Measurements from ENCODE around the gene RNF148.

RNF148 gene

DNA sequence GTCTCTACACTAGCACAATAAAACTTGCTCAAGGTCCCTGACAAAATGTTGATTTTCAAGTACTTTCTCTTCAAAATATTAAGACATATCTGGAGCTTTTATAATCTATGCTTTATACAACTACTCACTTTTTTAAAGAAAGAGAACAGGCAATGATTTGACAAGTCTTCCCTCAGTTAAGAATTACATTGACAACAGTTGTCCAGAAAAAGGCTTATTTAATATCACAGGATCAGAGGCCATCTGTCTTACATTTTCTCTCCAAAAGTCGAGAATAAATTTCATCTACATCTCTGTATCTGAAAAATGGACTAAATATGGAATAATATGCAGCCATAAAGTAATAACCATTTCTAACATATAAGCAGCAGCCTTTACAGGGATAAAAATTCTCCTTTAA, 8.2 kb upstream of the RNF148 start:
- TF ChIP-seq CTCF (IDR thresholded peaks at IDR 0.05; ENCODE audit: low read depth, low read length), result no peak
- no peak overlapping the region for H3K4me3 ChIP-seq (ENCODE audit: low read depth, low read length)

DNA sequence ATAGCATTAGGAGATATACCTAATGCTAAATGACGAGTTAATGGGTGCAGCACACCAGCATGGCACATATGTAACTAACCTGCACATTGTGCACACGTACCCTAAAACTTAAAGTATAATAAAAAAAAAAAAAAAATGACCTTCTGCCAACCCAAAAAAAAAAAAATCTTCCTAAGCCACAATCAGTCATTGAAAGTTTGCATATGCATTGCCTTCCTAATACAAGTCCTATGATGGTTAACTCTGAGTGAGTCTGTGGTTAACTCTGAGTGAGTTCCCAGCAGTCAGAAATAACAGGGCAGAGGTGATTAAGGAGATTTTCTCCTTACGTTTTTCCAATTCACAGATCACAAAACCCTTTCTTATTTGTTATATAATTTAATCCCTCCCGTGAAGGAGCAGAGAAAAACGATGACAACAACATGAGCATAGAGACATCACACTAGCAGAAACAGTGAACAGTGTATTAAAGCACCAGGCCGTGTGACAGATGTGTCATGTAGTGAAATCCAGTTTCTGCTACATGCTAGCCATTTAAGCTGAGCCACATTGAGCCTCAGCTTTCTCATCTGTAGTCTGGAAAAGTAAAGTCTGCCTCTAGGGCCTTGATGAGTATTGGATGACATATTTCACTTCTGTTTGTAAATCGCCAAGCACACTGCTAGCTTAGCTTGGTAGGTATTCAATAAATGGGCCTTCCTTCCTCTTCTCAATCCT, 7.4 kb upstream of the RNF148 start:
- no peak overlapping the region for H3K4me3 ChIP-seq (ENCODE audit: low read depth, low read length)
- no peak for TF ChIP-seq CTCF (IDR thresholded peaks at IDR 0.05; ENCODE audit: low read depth, low read length)

DNA sequence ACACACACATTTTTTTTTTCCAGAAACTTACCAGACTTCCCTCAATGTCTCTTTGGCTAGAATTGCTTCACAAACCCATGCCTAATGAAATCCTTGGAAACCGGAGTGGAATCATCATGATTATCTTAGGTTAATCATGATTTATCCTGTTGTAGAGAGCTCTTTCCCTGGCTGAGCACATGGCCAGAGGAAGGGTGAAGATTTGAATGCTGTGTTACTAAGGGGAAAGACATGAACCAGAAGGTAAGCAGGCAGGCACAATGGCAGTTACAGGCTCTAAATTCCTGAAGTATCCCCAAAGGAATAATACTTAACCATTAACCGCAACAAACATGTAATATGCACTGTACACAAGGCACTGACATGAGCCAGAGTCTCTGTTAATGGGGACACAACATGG, 4.1 kb upstream of the RNF148 start:
- H3K4me3 ChIP-seq (ENCODE audit: low read depth, low read length), result no peak overlapping the region
- no peak for TF ChIP-seq CTCF (IDR thresholded peaks at IDR 0.05; ENCODE audit: low read depth, low read length)

GRCh38 chr7:122699017-122699416, 3.7 kb downstream of the RNF148 start, which contains the start of gene RNF133:
Gene RNF133 (minus strand): TSS chr7:122699117. CDS start chr7:122698918, 199 bp downstream.
- TF ChIP-seq CTCF (IDR thresholded peaks at IDR 0.05; ENCODE audit: low read depth, low read length), result no peak

GRCh38 chr7:122695816-122696215, 6.9 kb downstream of the RNF148 start:
- no peak overlapping the region for H3K4me3 ChIP-seq (ENCODE audit: low read depth, low read length)
- TF ChIP-seq CTCF (IDR thresholded peaks at IDR 0.05; ENCODE audit: low read depth, low read length), result no peak

More at GRCh38 chr7:122699017-122699416, 3.7 kb downstream of the RNF148 start, which contains the start of gene RNF133:
- H3K4me3 ChIP-seq (ENCODE audit: low read depth, low read length), result no peak within 1 kb of the TSS

DNA sequence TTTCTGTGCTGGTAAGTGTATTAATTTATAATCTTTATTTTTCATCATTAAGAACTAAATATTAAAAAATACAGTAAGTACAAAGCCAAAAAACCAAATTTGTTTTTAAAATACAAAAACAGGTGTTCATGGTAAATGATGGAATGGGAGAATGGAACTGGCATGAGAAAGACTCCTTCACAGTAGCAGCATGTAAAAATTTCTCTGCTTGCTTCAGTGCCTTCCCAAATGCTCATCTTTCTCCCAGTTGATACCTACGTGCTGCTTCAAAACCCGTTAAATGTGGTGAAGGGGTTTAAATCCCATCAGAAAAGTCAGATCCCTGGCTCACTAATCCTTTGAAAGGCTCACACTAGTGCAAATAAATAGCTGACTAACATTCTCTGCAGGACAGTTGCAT, 8.0 kb downstream of the RNF148 start:
- TF ChIP-seq CTCF (IDR thresholded peaks at IDR 0.05; ENCODE audit: low read depth, low read length), result no peak
- no peak overlapping the region for H3K4me3 ChIP-seq (ENCODE audit: low read depth, low read length)

GRCh38 chr7:122692769-122693309, 9.9 kb downstream of the RNF148 start:
- TF ChIP-seq CTCF (IDR thresholded peaks at IDR 0.05; ENCODE audit: low read depth, low read length), result no peak
- H3K4me3 ChIP-seq (ENCODE audit: low read depth, low read length), result no peak overlapping the region

Measured in WI38 (cell line).